ENCODE results near the gene CDH4. TPM values are rescaled to one million over a fixed set of nuclear protein-coding genes. Genes with fewer than 3 reads are reported as not detected.

CDH4 gene
- total RNA-seq, 1 donor from 2014 or later, result not detected

DNA sequence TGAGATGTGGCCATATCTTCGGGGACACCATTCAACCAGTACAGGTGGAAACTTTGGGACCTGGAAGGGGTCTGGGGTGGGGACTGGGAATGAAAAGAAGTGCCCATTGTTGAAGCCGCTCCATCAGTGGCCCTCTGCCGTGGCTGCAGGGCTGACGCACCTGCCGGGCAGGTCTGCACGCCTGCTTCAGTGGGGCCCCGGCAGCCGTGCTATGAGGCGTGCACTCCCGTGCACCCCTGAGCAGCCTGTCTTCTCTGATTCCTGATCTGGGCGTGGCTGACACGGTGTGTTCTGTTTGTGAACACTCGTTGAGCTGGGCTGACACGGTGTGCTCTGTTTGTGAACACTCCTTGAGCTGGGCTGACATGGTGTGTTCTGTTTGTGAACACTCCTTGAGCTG is 657.8 kb downstream of the CDH4 start:
- intact Hi-C loops (cut with DNase I), result no loop called here
- no peaks in the 10 kb centered on the region for H3K27me3 ChIP-seq
- no peak overlapping the region for H3K27ac ChIP-seq

DNA sequence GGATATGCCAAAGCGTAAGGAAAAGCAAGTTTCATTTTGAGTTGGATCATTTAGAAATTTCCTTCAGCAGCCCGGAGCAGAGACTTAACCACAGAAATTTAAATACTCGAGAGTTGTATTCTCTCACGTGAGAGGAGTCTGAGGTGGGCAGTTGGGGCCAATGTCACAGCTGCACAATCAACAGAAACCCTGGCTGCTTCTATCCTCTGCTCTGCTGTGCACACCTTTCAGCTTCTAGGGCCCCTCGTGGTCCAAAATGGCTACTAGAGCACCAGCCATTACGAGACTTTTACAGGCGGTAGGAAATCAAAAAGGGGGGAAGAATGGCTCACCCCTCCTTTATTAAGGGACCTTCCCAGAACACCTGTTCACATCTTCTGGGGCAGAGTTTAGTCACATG is 659.8 kb downstream of the CDH4 start:
- intact Hi-C loops (cut with DNase I), result no loop called here
- TF ChIP-seq, protein P1, sequence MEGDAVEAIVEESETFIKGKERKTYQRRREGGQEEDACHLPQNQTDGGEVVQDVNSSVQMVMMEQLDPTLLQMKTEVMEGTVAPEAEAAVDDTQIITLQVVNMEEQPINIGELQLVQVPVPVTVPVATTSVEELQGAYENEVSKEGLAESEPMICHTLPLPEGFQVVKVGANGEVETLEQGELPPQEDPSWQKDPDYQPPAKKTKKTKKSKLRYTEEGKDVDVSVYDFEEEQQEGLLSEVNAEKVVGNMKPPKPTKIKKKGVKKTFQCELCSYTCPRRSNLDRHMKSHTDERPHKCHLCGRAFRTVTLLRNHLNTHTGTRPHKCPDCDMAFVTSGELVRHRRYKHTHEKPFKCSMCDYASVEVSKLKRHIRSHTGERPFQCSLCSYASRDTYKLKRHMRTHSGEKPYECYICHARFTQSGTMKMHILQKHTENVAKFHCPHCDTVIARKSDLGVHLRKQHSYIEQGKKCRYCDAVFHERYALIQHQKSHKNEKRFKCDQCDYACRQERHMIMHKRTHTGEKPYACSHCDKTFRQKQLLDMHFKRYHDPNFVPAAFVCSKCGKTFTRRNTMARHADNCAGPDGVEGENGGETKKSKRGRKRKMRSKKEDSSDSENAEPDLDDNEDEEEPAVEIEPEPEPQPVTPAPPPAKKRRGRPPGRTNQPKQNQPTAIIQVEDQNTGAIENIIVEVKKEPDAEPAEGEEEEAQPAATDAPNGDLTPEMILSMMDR (IDR thresholded peaks at IDR 0.05), result no peak
- no peaks in the 10 kb centered on the region for H3K4me1 ChIP-seq
- H3K4me3 ChIP-seq, result no peak overlapping the region
- H3K27ac ChIP-seq, result no peak overlapping the region
- peaks cover 0 to 3% of the 10 kb centered on the region in 2 donors for H3K9me3 ChIP-seq
- H3K36me3 ChIP-seq, result no peaks in the 10 kb centered on the region
- no peak for DNase-seq (ENCODE audit: low spot score in 2 of 2)
- no peaks in the 10 kb centered on the region for H3K27me3 ChIP-seq

More for the DNA sequence above, 657.8 kb downstream of the CDH4 start:
- no peak for DNase-seq (ENCODE audit: low spot score in 2 of 2)
- TF ChIP-seq, protein P1 (IDR thresholded peaks at IDR 0.05), result no peak
- Histone ChIP-seq H3K4me1 (no peaks in the 10 kb centered on the region), H3K36me3 (no peaks in the 10 kb centered on the region), H3K4me3 (no peak overlapping the region), H3K9me3 (peaks cover 0 to 3% of the 10 kb centered on the region in 2 donors)

DNA sequence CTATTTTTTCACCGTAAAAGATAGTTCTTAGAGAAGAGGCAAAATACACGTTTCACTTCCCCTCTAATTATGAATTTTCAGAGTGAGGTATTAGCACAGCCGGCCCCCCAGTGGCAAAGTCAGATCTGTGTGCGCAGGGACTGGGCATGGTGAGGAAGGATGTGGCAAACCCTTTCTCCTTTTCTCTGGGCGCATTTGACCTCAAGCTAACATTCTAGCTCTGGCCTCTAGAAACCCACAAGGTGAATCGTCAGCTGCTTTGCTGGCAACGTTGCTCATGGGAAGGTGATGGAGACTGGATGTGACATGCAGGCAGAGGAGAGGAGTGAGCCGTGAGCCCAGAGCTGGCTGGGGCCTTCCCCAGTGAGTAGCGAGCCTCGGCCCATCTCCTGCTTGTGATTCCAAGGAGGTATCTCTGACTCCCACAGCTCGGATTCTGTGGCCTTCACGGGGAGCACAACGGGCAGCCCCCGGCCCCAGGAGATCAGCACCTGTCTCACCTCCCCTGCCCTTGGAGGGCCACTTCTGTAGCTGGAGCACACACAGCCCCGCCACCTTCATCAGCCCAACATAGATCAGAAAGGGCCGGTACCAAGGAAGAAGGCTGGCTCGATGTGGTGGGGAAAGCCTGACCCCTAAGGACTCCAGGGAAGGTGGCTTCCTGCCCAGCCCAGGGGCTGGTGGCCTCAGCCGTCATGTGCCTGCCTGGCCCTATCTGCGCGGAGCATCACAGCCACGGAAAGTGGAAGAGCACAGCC is 660.8 kb downstream of the CDH4 start:
- Histone ChIP-seq H3K9me3 (peaks cover 0 to 3% of the 10 kb centered on the region in 2 donors), H3K4me3 (no peak overlapping the region), H3K36me3 (no peaks in the 10 kb centered on the region), H3K27ac (no peak overlapping the region), H3K27me3 (no peaks in the 10 kb centered on the region), H3K4me1 (no peaks in the 10 kb centered on the region)
- DNase-seq (ENCODE audit: low spot score in 2 of 2), result no peak
- TF ChIP-seq, protein P1 (IDR thresholded peaks at IDR 0.05), result no peak
- intact Hi-C loops (cut with DNase I), result no loop called here

DNA sequence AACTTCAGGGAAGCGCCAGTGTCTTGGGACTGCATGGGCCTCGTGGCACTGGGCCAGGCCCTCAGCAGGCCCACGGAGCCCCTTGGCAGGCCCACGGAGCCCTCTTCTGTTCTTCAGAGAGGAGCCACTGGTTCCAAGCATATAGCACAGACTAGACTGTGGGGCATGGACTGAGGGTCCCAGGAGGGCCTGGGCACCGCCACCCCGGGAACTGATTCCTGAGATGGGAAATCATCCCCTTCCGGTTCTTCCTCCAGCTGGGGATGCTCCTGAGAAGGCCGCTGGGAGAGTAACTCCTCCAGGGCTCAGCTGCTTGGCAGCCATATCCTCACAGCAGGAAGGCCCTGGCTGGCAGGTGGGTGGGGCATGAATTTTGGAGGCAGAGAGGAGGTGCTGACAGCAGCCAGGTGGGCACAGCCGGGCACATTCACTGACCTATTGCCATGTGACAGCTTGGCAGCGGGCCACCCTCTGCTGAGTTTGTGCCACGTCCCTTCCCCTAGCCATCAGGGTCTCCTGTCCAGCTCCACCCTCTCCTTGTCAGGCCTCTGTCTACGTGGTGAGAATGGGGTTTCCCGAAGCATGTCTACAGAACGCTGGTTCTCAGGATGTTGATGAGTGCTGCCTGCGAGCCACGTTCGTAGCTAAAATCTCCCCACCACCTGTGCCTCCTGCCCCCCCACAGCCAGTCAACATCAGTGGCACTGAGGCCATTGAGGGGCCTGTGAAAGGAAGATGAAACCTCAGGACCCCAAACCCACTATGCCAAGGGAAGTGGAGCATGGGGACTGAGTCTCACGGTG is 661.6 kb downstream of the CDH4 start:
- intact Hi-C loops (cut with DNase I), result no loop called here
- DNase-seq (ENCODE audit: low spot score in 2 of 2), result no peak
- Histone ChIP-seq H3K27ac (no peak overlapping the region), H3K36me3 (no peaks in the 10 kb centered on the region), H3K27me3 (no peaks in the 10 kb centered on the region), H3K9me3 (peaks cover 0 to 3% of the 10 kb centered on the region in 2 donors), H3K4me1 (no peaks in the 10 kb centered on the region), H3K4me3 (no peak overlapping the region)
- TF ChIP-seq, protein P1 (IDR thresholded peaks at IDR 0.05), result no peak

DNA sequence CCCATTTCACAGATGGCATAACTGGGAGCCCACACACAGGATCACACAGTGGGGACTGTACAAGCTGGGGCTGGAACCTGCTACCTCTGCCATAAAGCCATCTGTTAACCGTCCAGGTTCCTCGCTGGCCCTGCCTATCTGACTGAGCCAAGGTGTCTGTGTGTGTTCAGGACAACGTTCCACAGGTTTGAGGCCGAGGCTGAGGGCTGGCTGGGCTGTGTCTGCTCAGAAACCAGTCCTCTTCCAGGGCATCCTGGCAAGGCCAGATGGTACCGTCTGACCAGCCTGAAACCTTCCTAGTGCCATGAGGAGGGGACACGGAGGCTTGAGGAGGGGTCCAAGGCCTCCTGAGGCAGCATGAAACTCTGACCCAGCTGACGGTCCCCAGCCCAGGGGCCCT is 663.0 kb downstream of the CDH4 start:
- TF ChIP-seq, protein P1 (IDR thresholded peaks at IDR 0.05), result no peak
- H3K27me3 ChIP-seq, result no peaks in the 10 kb centered on the region
- no peaks in the 10 kb centered on the region for H3K4me1 ChIP-seq
- intact Hi-C loops (cut with DNase I), result no loop called here
- peaks cover 0 to 3% of the 10 kb centered on the region in 2 donors for H3K9me3 ChIP-seq
- H3K27ac ChIP-seq, result no peak overlapping the region
- no peaks in the 10 kb centered on the region for H3K36me3 ChIP-seq
- no peak for DNase-seq (ENCODE audit: low spot score in 2 of 2)
- no peak overlapping the region for H3K4me3 ChIP-seq
